GM18907 (cell line): Measurements from ENCODE around the gene BICD2.
A peak's percentile ranks its signal among the peaks of the same experiment; 100 is the strongest.

Source experiments
- ATAC-seq: cut with Tn5 transposase; IDR thresholded peaks from one replicate; pipeline ENCODE4 v1.9.1; 2021; ENCODE audit warnings: mild to moderate bottlenecking, moderate library complexity; ENCODE audit not compliant: unreplicated experiment

BICD2 gene

GRCh38 chr9:92728831-92729734, 35.5 kb downstream of the BICD2 start:
- peak; percentile 61 for ATAC-seq

DNA sequence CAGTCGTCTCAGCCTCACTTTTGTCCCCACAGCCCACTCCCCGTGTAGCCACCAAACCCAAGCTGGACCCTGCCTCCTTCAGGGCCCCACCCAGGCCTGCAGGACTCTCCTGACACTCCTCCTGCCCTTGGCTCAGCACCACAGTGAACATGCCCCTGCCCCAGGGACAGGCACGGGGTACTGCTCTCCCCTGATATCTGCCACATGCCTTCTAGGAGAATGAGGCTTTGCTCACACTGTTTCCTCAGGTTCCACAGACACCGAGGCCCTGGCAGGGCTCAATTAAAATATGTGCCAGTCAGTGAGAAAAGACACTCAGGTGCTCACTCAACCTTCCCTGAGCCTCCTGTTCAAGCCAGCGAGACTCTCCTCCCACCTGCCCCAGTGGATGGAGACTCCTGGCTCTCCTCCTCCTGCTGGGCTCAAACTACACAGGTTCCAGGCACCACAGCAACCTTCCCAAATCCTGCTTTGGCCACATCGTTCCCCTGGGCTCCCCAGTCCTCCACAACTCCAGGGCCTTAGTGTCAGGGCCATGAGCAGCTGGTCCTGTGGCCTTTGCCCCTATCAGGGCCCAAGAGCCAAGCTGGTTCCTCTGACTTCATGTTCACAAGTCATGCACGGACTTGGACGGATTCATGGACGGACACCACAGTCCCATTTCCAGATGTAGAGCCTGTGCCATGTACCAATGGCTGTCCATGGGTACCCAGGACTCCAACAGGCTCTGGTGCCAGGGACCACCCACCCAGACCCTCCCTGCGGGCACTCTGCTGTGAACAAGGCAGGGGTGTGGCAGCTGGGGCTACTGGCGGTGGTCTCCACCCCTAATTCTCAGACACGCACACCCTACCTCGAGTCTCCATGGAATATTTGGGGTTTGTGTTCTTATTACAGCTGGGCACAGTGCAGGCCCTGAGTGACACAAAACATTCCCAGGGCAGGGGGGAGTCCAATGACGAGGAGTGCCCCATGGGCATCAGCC, 36.6 kb downstream of the BICD2 start:
- no peak for ATAC-seq

GRCh38 chr9:92726971-92727715, 37.5 kb downstream of the BICD2 start:
- no peak for ATAC-seq

GRCh38 chr9:92726348-92726747, 38.3 kb downstream of the BICD2 start:
- no peak for ATAC-seq

- no peak for ATAC-seq
Measured at GRCh38 chr9:92725766-92726165, 38.9 kb downstream of the BICD2 start.

DNA sequence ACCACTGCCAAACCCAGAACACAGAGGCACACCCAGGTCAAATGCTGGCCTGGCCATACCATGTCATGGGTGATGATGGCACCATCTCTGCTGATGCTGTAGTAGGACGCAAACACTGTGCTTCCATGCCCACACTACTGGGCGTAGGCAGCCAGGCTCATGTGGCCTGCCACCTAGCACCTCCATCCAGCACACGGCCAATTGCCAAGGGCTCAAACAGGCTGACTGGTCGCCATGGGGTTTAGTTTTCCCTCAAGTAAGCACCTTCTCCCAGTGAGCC, 39.4 kb downstream of the BICD2 start:
- no peak for ATAC-seq

- ATAC-seq, result no peak
Measured at GRCh38 chr9:92724528-92725265, 39.9 kb downstream of the BICD2 start.

- no peak for ATAC-seq
Measured at GRCh38 chr9:92723801-92724323, 40.8 kb downstream of the BICD2 start.

DNA sequence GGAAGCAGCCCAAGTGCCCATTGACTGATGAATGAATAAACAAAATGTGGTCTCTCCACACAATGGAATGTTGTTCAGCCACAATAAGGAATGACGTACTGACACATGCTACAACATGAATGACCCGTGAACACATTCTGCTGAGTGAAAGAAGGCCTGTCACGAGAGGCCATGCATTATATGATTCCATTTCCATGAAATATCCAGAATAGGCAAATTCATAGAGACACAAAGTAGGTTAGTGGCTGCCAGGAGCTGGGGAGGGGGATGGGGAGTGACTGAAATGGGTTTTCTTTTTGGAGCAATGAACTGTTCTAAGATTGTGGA, 41.4 kb downstream of the BICD2 start:
- no peak for ATAC-seq

DNA sequence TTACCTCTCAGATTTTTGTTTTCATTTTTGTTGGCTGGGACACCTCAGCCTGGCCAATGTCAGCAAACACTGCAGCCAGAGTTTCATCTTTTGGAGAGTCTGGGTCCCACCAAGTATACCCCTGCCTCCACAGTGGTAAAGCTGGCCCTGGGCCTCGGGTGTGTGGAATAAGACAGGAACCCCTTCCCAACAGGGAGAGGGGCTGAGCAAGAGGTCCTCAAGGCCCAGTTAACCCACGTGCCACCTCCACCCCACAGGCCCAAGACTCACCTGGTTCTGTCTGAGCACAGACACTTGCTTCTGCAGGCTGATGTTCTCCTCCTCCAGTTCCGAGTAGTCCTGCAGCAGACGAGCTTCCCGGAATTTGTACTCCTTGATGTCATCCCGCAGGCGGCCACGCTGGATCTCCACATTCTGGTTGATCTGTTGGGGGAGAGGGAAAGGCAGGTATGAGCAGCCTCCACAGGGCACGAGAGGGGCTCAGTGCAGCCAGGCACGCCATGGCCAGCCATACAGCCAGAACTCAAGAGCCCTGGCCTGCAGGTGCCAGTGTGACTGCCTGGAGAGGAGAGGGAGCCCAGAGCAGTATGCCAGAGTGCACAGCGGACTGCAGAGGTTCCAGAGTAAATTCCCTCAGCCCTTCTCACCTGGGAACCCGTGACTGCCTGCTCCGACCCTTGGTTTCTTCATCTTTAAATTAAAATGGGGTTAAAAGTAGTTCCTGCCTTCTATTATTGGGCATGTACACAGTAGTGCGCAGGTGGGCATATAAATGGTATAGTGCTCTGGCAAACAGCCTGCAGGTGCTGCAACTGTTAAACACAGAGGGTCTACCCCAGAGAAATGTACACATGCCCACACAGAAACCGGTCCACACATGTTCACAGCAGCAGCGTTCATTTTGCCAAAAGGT, 42.0 kb downstream of the BICD2 start:
- no peak for ATAC-seq

- ATAC-seq, result no peak
Measured at GRCh38 chr9:92721548-92721947, 43.1 kb downstream of the BICD2 start.

DNA sequence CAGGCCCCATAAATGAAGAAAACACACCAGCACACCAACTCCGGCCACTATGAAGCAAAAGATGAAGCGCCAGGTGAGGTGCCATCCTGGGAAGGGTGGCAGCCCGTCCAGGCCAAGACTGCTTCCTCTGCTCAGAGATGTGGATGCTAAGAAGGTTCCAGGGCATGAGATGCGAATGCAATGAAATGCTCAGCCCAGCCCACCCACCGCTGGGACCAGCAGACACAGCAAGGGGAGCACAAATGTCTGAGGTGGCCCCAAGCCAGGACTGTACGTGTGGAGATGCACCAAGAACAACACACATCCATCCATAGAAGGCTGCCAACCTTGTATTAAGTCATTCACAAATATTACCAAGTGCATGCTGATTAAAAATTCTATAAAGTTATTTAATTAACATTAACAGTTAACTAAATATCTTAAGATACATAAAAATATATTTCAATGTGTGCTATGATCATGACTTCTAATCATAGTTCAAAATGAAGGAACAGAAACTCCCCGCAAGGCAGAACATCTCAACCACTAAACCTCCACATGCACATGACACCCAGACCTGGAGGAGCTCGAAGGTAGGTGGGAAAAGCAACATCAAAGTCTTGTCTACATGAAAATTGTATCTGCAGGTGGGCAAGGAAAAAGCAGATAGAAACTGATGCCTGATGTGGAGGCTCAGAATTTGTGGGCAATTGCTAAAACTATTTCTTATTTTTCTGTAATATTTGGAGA, 43.7 kb downstream of the BICD2 start:
- ATAC-seq, result no peak

DNA sequence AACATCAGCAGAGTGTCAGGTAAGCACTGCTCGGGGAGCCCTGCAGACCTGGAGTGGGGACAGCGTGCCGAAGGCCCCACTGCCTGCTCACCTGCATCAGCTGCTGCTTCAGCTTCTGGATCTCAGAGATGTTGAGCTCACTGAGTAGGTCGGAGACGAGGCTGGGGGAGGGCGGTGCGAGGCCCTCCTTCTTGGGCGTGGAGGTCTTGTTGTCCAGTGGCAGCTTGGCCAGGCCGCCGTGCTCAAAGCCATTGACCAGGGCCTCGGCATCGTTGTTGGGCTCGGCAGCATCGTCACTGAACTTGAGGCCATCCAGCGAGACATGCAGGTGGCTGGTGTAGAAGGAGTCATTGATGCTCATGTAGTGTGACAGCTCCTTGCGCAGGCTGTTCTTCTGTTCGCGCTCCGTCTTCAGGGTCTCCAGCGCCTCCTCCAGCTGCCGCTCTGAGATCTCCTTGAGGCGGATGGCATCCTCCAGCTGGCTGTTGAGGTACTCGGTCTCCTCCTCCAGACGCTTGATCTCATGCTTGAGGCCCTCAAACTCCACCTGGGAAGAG, 44.3 kb downstream of the BICD2 start:
- ATAC-seq, result no peak

DNA sequence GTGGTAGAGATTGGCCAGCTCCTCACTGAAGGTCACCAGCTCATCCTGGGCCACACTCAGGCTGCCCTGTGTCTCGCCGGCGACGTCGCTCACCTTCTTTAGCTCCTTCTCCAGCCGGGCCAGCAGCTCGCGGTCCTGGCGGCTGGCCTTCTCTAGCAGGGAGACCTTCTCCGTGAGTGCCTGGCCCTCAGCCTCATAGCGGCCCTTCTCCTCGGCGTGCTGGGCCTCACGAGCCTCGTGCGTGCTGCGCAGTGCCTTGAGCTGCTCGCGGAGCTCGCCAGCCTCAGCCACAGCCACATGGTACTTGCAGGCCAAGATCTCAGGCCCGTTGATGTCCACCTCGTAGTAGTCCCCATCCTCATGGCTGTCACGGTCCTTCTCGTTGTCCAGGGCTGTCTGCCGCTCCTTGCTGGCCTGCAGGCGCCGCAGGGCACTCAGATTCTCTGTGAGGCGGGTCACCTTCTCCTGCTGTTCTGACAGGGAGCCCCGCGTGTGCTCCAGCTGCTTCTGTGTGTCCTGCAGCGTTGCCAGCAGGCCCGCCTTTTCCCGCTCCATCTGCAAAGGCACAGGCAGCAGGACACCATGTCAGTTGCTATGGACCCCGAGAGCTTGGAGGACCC, 45.5 kb downstream of the BICD2 start:
- no peak for ATAC-seq

- no peak for ATAC-seq
Measured at GRCh38 chr9:92718086-92719001, 46.3 kb downstream of the BICD2 start.

- ATAC-seq, result peak; percentile 43
Measured at GRCh38 chr9:92717201-92718085, 47.2 kb downstream of the BICD2 start.
